Choroid plexus epithelial cell (primary cell): ENCODE data around the gene RRBP1.

Experiments used
- DNase-seq: peaks from one replicate; pipeline ENCODE4 v3.0.0-alpha.2; 2010; ENCODE audit warnings: low read depth
- H3K4me3 ChIP-seq: 2 replicates; pipeline ENCODE4 v1.5.1; 2011; ENCODE audit warnings: low read depth, mild to moderate bottlenecking, control low read depth, low read length, moderate library complexity
- CTCF ChIP-seq: conservative IDR thresholded peaks from 2 replicates; pipeline ENCODE4 v1.5.1; 2011; ENCODE audit warnings: low read depth, mild to moderate bottlenecking, control low read depth, inconsistent platforms, low read length, moderate library complexity

RRBP1 gene

GRCh38 chr20:17725094-17725835 is 43.2 kb upstream of the RRBP1 start:
- no peak for DNase-seq
- TF ChIP-seq CTCF: no peak
- no peak overlapping the region for H3K4me3 ChIP-seq

DNA sequence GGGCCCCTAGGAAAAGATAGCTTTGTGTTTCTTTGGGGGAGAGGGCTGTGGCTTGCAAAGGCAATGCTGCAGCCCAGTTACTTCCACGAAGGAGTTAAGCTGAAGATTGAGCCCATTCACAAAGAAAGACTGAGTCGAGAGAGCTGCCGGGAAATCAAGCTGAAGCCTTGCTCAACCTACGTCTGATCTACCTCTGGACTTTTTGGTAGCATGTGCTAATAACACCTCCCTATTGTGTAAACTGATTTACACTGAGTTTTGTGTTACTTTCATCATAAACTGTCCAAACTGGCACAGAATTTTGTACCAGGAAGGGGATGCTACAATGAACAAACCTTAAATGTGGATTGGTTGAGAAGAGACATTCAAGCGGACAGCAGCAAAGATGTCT is 41.3 kb upstream of the RRBP1 start:
- no peak for TF ChIP-seq CTCF
- DNase-seq: no peak

DNA sequence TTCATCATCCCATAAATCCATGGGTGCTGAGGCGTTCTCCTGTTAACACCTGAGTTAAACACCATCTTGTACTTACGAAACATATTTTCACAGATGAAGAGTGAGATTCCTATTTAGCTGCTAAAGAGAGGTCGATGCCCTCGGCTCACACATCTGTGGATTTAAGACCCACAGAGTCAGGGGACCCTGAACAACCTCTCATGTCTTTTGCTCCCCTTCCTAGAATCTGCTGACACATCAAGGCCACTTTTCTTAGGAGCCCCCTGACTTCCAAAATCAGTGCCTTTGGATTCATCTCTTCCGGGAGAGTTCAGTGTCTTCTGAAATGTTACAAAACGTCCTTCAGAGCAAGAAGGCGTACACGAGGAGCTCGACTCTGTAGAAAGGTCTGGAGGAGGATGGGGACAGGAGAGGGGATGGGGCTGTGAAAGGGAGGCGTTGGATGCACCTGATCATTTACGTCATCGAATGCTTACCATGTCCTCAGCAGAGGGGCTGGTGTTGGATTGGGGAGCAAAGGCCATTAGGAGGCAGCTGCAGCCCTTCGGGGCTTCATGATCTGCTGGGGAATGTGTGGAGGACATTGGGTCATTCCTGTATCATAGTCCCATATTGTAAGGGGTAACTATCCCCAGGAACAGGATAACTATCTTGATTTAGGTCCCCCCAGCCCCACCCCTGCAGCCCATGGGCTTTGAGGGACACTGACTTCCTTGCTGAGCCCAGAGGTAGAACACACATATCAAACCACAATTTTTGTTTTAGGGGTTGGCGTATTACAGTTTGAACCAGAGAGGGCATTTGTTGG is 40.7 kb upstream of the RRBP1 start:
- DNase-seq: no peak
- H3K4me3 ChIP-seq: no peak overlapping the region
- TF ChIP-seq CTCF: no peak

More for the DNA sequence above, 41.3 kb upstream of the RRBP1 start:
- no peak overlapping the region for H3K4me3 ChIP-seq

DNA sequence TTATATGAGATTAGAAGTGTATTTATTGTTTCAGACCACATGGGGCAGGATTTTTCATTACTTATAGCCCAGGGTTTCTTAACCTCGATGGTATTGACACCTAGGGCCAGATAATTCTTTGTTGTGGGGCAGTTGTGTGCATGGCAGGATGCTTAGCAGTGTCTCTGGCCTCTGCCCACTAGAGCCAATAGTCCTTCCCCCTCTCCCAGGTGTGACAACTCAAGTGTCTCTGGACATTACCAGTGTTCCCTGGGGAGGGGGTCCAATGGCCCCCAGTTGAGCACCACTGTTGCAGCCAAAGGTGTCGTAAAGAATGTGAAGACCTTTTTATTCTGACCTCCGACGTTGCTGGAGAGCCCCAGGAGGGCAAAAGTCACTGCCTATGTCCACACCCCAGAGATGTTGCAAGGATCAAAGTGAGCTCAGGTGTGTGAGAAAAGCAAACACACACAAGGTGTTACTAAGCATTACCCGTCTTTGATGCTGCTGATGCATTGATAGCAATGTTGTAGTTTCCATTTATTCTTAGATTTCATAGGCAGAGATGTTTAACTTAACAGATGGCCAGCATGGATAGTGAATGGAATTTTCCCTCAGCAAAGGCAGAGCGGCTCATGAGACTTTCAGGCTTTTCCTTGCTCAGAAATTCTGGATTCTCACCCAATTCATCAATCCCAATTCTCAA is 39.9 kb upstream of the RRBP1 start:
- peak; percentile 27 for TF ChIP-seq CTCF
- no peak overlapping the region for H3K4me3 ChIP-seq
- DNase-seq: peak; percentile 30

DNA sequence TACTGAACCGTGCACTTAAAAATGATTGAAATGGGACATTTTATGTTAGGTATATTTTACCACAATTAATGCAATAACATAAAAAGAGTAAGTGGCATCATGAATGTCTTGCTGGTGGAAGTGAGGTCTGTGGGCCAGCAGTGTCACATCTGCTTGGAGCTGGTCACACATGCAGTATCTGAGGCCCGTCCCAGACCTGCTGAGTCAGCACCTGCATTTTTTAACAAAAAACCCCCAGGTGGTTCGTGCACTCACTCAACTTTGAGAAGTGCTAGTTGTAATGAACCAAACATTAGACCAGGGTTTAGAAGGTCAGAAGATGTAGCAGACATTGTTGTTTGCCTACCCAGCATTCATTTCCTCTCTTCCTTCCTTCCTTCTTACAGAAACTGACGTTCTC is 38.7 kb upstream of the RRBP1 start:
- H3K4me3 ChIP-seq: no peak overlapping the region
- DNase-seq: no peak
- TF ChIP-seq CTCF: no peak

DNA sequence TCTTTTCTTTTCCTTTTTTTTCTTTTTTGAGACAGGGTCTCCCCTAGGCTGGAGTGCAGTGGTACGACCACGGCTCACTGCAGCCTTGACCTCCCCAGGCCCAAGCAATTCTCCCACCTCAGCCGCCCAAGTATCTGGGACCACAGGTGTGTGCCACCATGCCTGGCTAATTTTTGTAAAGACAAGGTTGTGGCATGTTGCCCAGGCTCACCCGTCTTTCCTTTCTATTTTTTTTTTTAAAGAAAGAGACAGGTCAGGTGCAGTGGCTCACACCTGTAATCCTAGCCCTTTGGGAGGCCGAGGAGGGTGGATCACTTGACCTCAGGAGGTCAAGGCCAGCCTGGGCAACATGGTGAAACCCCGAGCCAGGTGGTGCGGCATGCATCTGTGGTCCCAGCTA is 34.3 kb upstream of the RRBP1 start:
- no peak for TF ChIP-seq CTCF
- DNase-seq: no peak
- no peak overlapping the region for H3K4me3 ChIP-seq
